Liver (tissue), 9 donors: Measurements from ENCODE around the gene TRMT44. TPM values are rescaled to one million over a fixed set of nuclear protein-coding genes. Genes with fewer than 3 reads are reported as not detected.

Experiments used
- DNase-seq: peaks from one replicate; pipeline ENCODE4 v3.0.0-alpha.2; 2017; ENCODE audit warnings: low spot score
- H3K27ac ChIP-seq, 2 donors: one replicate each; pipeline ENCODE4 v1.7.0; 2013; ENCODE audit warnings: inconsistent platforms in 2 of 2, low read length in 2 of 2, control low read depth in 1 of 2, low read depth in 1 of 2, mild to moderate bottlenecking in 1 of 2
- H3K27me3 ChIP-seq, 4 donors: one replicate each; pipeline versions ENCODE4 v1.6.1 to v1.7.0; 2013; ENCODE audit warnings: low read length in 3 of 4, inconsistent platforms in 1 of 4, mild to moderate bottlenecking in 1 of 4, moderate library complexity in 1 of 4; ENCODE audit not compliant: control insufficient read depth in 4 of 4, insufficient read depth in 4 of 4
- H3K36me3 ChIP-seq, 4 donors: one replicate each; pipeline versions ENCODE4 v1.6.1 to v1.7.0; 2013; ENCODE audit warnings: low read length in 3 of 4, mild to moderate bottlenecking in 3 of 4, low read depth in 1 of 4, moderate library complexity in 1 of 4; ENCODE audit not compliant: control insufficient read depth in 4 of 4, insufficient read depth in 3 of 4
- H3K4me1 ChIP-seq, 4 donors: one replicate each; pipeline versions ENCODE4 v1.6.1 to v1.7.0; 2013; ENCODE audit warnings: low read length in 3 of 4, mild to moderate bottlenecking in 3 of 4, moderate library complexity in 1 of 4; ENCODE audit not compliant: control insufficient read depth in 4 of 4, insufficient read depth in 4 of 4
- H3K4me3 ChIP-seq, 3 donors: one replicate each; pipeline versions ENCODE4 v1.6.1 to v1.7.0; 2013; ENCODE audit warnings: low read length in 3 of 3, control low read depth in 1 of 3, low read depth in 1 of 3, mild to moderate bottlenecking in 1 of 3
- H3K9ac ChIP-seq, 2 donors: one replicate each; pipeline ENCODE4 v1.7.0; 2013; ENCODE audit warnings: low read length in 2 of 2, mild to moderate bottlenecking in 2 of 2, moderate library complexity in 2 of 2, control low read depth in 1 of 2, low read depth in 1 of 2
- H3K9me3 ChIP-seq, 4 donors: one replicate each; pipeline versions ENCODE4 v1.6.1 to v1.7.0; 2013; ENCODE audit warnings: low read length in 3 of 4; ENCODE audit not compliant: control insufficient read depth in 4 of 4
- CTCF ChIP-seq: fragments of 150-350 bp; IDR thresholded peaks from 2 replicates; pipeline ENCODE4 v1.5.1; 2017; ENCODE audit warnings: improper control_type of control experiment, low read depth, low read length; ENCODE audit not compliant: missing input control
- EGR1 ChIP-seq, 2 donors: IDR thresholded peaks; 2 replicates each; pipeline ENCODE4 v1.6.1; 2016 to 2018; ENCODE audit warnings: antibody characterized with exemption in 2 of 2, low read depth in 2 of 2
- FOXA1 ChIP-seq: IDR thresholded peaks from 2 replicates; pipeline ENCODE4 v1.6.1; 2016; ENCODE audit warnings: antibody characterized with exemption
- FOXA2 ChIP-seq: IDR thresholded peaks from 2 replicates; pipeline ENCODE4 v1.6.1; 2016; ENCODE audit warnings: antibody characterized with exemption
- GABPA ChIP-seq, 2 donors: IDR thresholded peaks in 1 of 2; conservative IDR thresholded peaks in 1 of 2; 2 replicates each; pipeline ENCODE4 v1.6.1; 2016; ENCODE audit warnings: antibody characterized with exemption in 2 of 2, mild to moderate bottlenecking in 1 of 2, moderate library complexity in 1 of 2
- HNF4A ChIP-seq, 2 donors: conservative IDR thresholded peaks; 2 replicates each; pipeline ENCODE4 v1.6.1; 2016; ENCODE audit warnings: antibody characterized with exemption in 2 of 2, mild to moderate bottlenecking in 2 of 2
- HNF4G ChIP-seq: IDR thresholded peaks from 2 replicates; pipeline ENCODE4 v1.6.1; 2016; ENCODE audit warnings: antibody characterized with exemption
- JUND ChIP-seq, 2 donors: IDR thresholded peaks; 2 replicates each; pipeline ENCODE4 v1.6.1; 2016; ENCODE audit warnings: antibody characterized with exemption in 2 of 2
- NR2F2 ChIP-seq: IDR thresholded peaks from 2 replicates; pipeline ENCODE4 v1.6.1; 2016; ENCODE audit warnings: antibody characterized with exemption
- RAD21 ChIP-seq, 2 donors: IDR thresholded peaks; 2 replicates each; pipeline ENCODE4 v1.6.1; 2016; ENCODE audit warnings: antibody characterized with exemption in 2 of 2, mild to moderate bottlenecking in 2 of 2
- REST ChIP-seq: IDR thresholded peaks from 2 replicates; pipeline ENCODE4 v1.6.1; 2016; ENCODE audit warnings: antibody characterized with exemption, mild to moderate bottlenecking
- RXRA ChIP-seq, 2 donors: IDR thresholded peaks; 2 replicates each; pipeline ENCODE4 v1.6.1; 2017 to 2018; ENCODE audit warnings: antibody characterized with exemption in 2 of 2, mild to moderate bottlenecking in 1 of 2
- SP1 ChIP-seq: IDR thresholded peaks from 2 replicates; pipeline ENCODE4 v1.6.1; 2018; ENCODE audit warnings: antibody characterized with exemption, mild to moderate bottlenecking
- TAF1 ChIP-seq: conservative IDR thresholded peaks from 2 replicates; pipeline ENCODE4 v1.6.1; 2016; ENCODE audit warnings: antibody characterized with exemption, mild to moderate bottlenecking
- YY1 ChIP-seq: IDR thresholded peaks from 2 replicates; pipeline ENCODE4 v1.6.1; 2016; ENCODE audit warnings: antibody characterized with exemption, mild to moderate bottlenecking
- ZBTB33 ChIP-seq: IDR thresholded peaks from 2 replicates; pipeline ENCODE4 v1.6.1; 2016; ENCODE audit warnings: antibody characterized with exemption
- WGBS: extraction: QIAGEN DNeasy Blood & Tissue Kit; methylation state at CpG from one replicate; pipeline ENCODE4 v1.1.7; 2013; 5-methylcytosine and 5-hydroxymethylcytosine counted together
- polyA plus RNA-seq, 2 donors: library from polyadenylated mRNA; stranded (reverse) in 1 of 2; unstranded in 1 of 2; fragments of 200-250 nt in 1 of 2; fragments of >200 nt in 1 of 2; fragmentation: Nextera tagmentation in 1 of 2; extraction: Ambion mirVana in 1 of 2; gene quantifications; one replicate each; pipeline versions ENCODE4 v1.2.1 to v1.2.3, GENCODE V29; 2013 to 2015
- total RNA-seq, 2 donors: library from RNA; depleted of rRNA; stranded (reverse); fragments of >200 nt; gene quantifications; one replicate each; pipeline ENCODE4 v1.2.3, GENCODE V29; 2014
- TF ChIP-seq, protein P1 (sequence below): IDR thresholded peaks from 2 replicates; pipeline ENCODE4 v1.6.1; 2016; ENCODE audit warnings: antibody characterized with exemption
- TF ChIP-seq, protein P2 (sequence below): IDR thresholded peaks from 2 replicates; pipeline ENCODE4 v1.6.1; 2016; ENCODE audit warnings: antibody characterized with exemption
- donor health status: healthy.
- donor health status: healthy.
- donor health status: healthy.
- donor health status: healthy.
- donor health status: healthy.

TRMT44 gene
- total and polyA plus RNA-seq, 4 donors: 3.0 to 16.0 (median 5.7) TPM

DNA sequence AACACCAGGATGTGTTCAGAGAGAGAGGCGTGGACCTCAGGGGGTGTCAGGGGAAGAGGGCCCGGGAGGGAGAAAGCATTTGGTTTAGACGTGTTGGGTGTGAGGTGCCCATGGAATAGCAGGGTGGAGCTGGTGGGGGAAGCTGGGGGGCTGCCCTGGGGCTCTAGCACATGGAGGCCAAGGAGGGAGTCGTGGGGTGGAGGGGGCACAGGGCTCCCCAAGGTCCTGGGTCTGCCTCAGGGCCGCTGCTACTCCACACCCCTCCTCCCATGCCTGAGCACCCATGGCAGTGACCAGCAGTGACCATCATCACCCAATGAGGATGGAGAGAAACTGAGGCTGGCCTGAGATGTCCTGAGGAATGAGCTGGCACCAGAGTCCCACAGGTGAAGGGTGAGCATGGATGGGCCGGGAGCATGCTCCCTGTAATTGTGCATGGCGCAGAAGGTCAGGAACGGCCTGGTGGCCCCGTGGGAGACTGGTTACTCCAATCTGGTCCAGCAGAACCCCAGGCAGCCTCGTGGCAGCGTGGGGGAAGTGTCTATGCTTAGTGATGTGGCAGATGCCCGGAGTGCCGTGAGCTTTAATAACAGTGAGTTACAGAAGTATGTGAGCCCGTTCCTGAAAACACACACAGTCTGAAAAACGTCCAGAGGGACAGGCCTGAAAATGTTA, 70.2 kb downstream of the TRMT44 start:
- WGBS: 84% methylated on average over 15 of the region's 15 CpGs
- Histone ChIP-seq H3K9me3 (no peaks in the 10 kb centered on the region), H3K36me3 (no peaks in the 10 kb centered on the region), H3K4me1 (no peaks in the 10 kb centered on the region), H3K27ac (no peak overlapping the region), H3K9ac (no peak overlapping the region), H3K4me3 (no peak overlapping the region), H3K27me3 (no peaks in the 10 kb centered on the region)
- TF ChIP-seq FOXA1 (no peak), HNF4G (no peak), RAD21 (IDR thresholded peaks at IDR 0.05) (no peak), REST (no peak), JUND (IDR thresholded peaks at IDR 0.05) (no peak), GABPA (IDR thresholded peaks at IDR 0.05 in 1 of 2, conservative IDR thresholded peaks at IDR 0.05 in 1 of 2) (no peak), RXRA (IDR thresholded peaks at IDR 0.05) (no peak), YY1 (no peak), ZBTB33 (no peak), FOXA2 (no peak), NR2F2 (no peak), HNF4A (conservative IDR thresholded peaks at IDR 0.05) (no peak), TAF1 (no peak), SP1 (no peak), CTCF (no peak), EGR1 (IDR thresholded peaks at IDR 0.05; ENCODE audit: low read depth in 2 of 2) (no peak)
- TF ChIP-seq, protein P1, sequence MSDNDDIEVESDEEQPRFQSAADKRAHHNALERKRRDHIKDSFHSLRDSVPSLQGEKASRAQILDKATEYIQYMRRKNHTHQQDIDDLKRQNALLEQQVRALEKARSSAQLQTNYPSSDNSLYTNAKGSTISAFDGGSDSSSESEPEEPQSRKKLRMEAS: no peak
- TF ChIP-seq, protein P2, sequence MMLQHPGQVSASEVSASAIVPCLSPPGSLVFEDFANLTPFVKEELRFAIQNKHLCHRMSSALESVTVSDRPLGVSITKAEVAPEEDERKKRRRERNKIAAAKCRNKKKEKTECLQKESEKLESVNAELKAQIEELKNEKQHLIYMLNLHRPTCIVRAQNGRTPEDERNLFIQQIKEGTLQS: no peak
- no peak for DNase-seq
